Colonic mucosa (tissue), 4 donors: ENCODE results near the gene ERCC1. TPM values are rescaled to one million over a fixed set of nuclear protein-coding genes. Genes with fewer than 3 reads are reported as not detected.
"Not testable (repeated sequence)": the region's sequence is repeated elsewhere in the genome, so short reads cannot be mapped to it uniquely, and the experiment has no call there.

ENCODE experiments used
- DNase-seq: peaks from one replicate; pipeline ENCODE4 v3.0.0-alpha.2; 2020
- H3K27ac ChIP-seq: fragments of 200-600 bp; one replicate; pipeline ENCODE4 v1.8.0; 2021
- H3K27me3 ChIP-seq: fragments of 200-600 bp; one replicate; pipeline ENCODE4 v1.8.0; 2021
- H3K36me3 ChIP-seq: fragments of 200-600 bp; one replicate; pipeline ENCODE4 v1.8.0; 2021
- H3K4me1 ChIP-seq: fragments of 200-600 bp; one replicate; pipeline ENCODE4 v1.8.0; 2021; ENCODE audit warnings: mild to moderate bottlenecking
- H3K4me3 ChIP-seq: fragments of 200-600 bp; one replicate; pipeline ENCODE4 v1.8.0; 2021
- H3K9ac ChIP-seq, 2 donors: one replicate each; pipeline ENCODE4 v1.7.0; 2013; ENCODE audit warnings: control low read depth in 2 of 2, low read depth in 2 of 2, low read length in 2 of 2
- H3K9me3 ChIP-seq: fragments of 200-600 bp; one replicate; pipeline ENCODE4 v1.8.0; 2021
- CTCF ChIP-seq: fragments of 200-600 bp; IDR thresholded peaks from one replicate; pipeline ENCODE4 v1.8.0; 2022; ENCODE audit warnings: antibody characterized with exemption, mild to moderate bottlenecking
- intact Hi-C: fragments of 100-400 bp; cut with DNase I; formaldehyde crosslinking; loops from one replicate; pipeline ENCODE4 v1.14.1; 2022
- total RNA-seq, 2 donors: library from RNA; stranded (reverse); fragmentation: NEBNext Ultra II Directional in 1 of 2; extraction: Animal tissue kit (Norgen Biotek cat#: 25700) in 1 of 2; gene quantifications; one replicate each; pipeline ENCODE4 v1.2.1, GENCODE V29; 2021
- donor health status: healthy.
- donor health status: DM: no; HTN: no; CAD: no.
- donor health status: DM: no; HTN: no; CAD: no.

The ERCC1 gene
- total RNA-seq, 2 donors from 2014 or later: 30.0 to 37.3 TPM

DNA sequence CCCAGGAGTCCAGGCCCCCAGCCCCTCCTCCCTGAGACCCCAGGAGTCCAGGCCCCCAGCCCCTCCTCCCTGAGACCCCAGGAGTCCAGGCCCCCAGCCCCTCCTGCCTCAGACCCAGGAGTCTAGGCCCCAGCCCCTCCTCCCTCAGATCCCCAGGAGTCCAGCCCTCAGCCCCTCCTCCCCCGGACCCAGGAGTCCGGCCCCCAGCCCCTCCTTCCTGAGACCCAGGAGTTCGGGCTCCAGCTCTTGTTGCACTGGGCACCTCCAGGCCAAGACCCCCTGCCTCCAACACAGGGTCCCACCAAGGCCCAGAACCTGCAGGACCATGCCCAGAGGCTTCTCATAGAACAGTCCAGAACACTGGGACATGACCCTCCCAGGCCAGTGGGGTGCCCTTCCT, 3.8 kb downstream of the ERCC1 start:
- Histone ChIP-seq H3K27ac (no peak overlapping the region), H3K4me1 (no peaks in the 10 kb centered on the region)
- no peak for DNase-seq

DNA sequence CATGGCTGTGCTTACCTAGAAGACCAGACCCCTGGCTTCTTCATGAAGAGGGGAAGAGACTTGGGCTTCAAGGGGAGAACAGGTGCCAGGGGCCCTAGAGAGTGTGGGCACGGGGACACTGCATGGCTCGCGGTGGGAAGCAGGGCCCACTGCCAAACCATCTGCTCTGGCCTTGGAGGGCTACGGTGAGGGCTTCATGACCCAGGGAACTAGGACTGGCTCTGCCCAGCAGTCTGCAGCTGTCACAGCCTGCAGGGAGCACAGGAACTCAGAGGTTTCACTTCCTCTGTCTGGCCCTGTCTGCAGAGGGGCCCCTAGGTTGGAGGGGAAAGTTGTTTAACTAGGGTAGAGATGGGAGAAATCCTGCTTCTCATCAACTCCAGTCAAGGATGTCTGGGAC, 4.3 kb downstream of the ERCC1 start:
- Histone ChIP-seq H3K36me3 (no peaks in the 10 kb centered on the region), H3K27ac (no peak overlapping the region), H3K9ac (no peak overlapping the region), H3K9me3 (no peaks in the 10 kb centered on the region), H3K4me3 (no peak overlapping the region), H3K4me1 (no peaks in the 10 kb centered on the region), H3K27me3 (no peaks in the 10 kb centered on the region)
- intact Hi-C loops: no loop called here
- DNase-seq: no peak
- no peak for TF ChIP-seq CTCF

More for the DNA sequence above, 3.8 kb downstream of the ERCC1 start:
- Histone ChIP-seq H3K4me3 (no peak overlapping the region), H3K9ac (no peak overlapping the region), H3K9me3 (no peaks in the 10 kb centered on the region), H3K27me3 (no peaks in the 10 kb centered on the region), H3K36me3 (no peaks in the 10 kb centered on the region)
- intact Hi-C loops: no loop called here
- TF ChIP-seq CTCF: no peak

DNA sequence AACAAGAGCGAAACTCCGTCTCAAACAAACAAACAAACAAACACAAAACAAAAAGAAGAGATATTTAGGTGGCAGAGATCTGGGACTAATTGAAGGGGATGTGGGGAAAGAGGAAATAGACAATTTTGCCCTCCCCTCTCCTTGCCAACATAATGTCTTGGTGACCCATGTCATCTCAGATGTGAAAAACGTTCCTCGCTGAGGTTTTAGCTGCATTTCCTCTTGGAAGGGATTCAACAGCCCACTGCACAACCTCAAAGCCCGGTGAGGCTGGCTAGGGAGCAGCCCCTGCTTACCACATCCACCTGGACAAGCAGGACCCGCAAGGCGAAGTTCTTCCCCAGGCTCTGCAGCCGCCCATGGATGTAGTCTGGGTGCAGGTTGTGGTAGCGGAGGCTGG, 4.9 kb downstream of the ERCC1 start:
- Histone ChIP-seq H3K4me3 (no peak overlapping the region), H3K9me3 (no peaks in the 10 kb centered on the region), H3K4me1 (no peaks in the 10 kb centered on the region), H3K36me3 (no peaks in the 10 kb centered on the region), H3K27me3 (no peaks in the 10 kb centered on the region), H3K27ac (no peak overlapping the region), H3K9ac (no peak overlapping the region)
- DNase-seq: no peak
- intact Hi-C loops: no loop called here
- no peak for TF ChIP-seq CTCF

GRCh38 chr19:45417151-45417550, 6.6 kb downstream of the ERCC1 start:
- intact Hi-C loops: no loop called here
- H3K27me3 ChIP-seq: no peaks in the 10 kb centered on the region
- H3K27ac ChIP-seq: no peak overlapping the region
- H3K9me3 ChIP-seq: no peaks in the 10 kb centered on the region
- no peaks in the 10 kb centered on the region for H3K4me1 ChIP-seq
- H3K36me3 ChIP-seq: no peaks in the 10 kb centered on the region
- no peak for DNase-seq
- no peak for TF ChIP-seq CTCF
- H3K9ac ChIP-seq: no peak overlapping the region
- H3K4me3 ChIP-seq: no peak overlapping the region

- no peak for DNase-seq
- H3K4me1 ChIP-seq: no peaks in the 10 kb centered on the region
- H3K27ac ChIP-seq: no peak overlapping the region
- no peaks in the 10 kb centered on the region for H3K36me3 ChIP-seq
- no peaks in the 10 kb centered on the region for H3K9me3 ChIP-seq
- intact Hi-C loops: no loop called here
- TF ChIP-seq CTCF: no peak
- H3K27me3 ChIP-seq: no peaks in the 10 kb centered on the region
- H3K4me3 ChIP-seq: no peak overlapping the region
- H3K9ac ChIP-seq: no peak overlapping the region
These were observed 9.2 kb downstream of the ERCC1 start for GRCh38 chr19:45414468-45414867.

DNA sequence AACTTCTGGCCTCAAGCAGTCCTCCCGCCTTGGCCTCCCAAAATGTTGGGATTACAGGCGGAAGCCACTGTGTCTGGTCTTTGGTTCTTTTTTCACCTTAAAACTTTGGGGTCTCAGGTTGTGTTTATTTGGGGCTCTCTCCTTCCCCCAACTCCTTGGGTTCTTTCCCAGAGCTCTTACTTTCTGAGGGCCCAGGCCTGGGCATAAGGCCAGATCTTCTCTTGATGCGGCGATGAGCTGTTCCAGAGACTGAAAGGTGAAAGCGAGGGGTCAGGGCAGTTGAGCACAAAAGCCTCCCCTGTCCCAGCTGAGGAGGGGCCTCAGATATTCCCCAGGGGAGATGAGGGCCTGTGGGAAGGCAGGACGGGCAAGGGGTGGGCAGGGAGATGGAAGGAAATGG, 10.2 kb downstream of the ERCC1 start:
- Histone ChIP-seq H3K27me3 (no peaks in the 10 kb centered on the region), H3K4me1 (no peaks in the 10 kb centered on the region), H3K27ac (no peak overlapping the region), H3K9ac (no peak overlapping the region), H3K9me3 (no peaks in the 10 kb centered on the region), H3K36me3 (no peaks in the 10 kb centered on the region), H3K4me3 (no peak overlapping the region)
- DNase-seq: no peak
- TF ChIP-seq CTCF: no peak
- intact Hi-C loops: no loop called here

GRCh38 chr19:45410330-45410729, 13.4 kb downstream of the ERCC1 start:
- H3K9me3 ChIP-seq, DNase-seq, intact Hi-C loops, H3K27me3 ChIP-seq, H3K27ac ChIP-seq, H3K36me3 ChIP-seq, H3K9ac ChIP-seq, H3K4me3 ChIP-seq, H3K4me1 ChIP-seq: not testable (repeated sequence)
